Loucy (cell line): ENCODE measurements around the gene BOD1L1.

Source experiments
- H2AFZ ChIP-seq: fragments of 200-600 bp; sonication (generic); 2 replicates; pipeline ENCODE4 v1.6.0; 2016; ENCODE audit warnings: antibody characterized with exemption, mild to moderate bottlenecking, low read length, moderate library complexity
- H3F3A ChIP-seq: fragments of 200-600 bp; 2 replicates; pipeline ENCODE4 v1.6.0; 2016; ENCODE audit warnings: antibody characterized with exemption, low read depth, mild to moderate bottlenecking
- H3K27me3 ChIP-seq: fragments of 200-600 bp; sonication (generic); 2 replicates; pipeline ENCODE4 v1.6.1; 2014; ENCODE audit warnings: low read length, mild to moderate bottlenecking; ENCODE audit not compliant: insufficient read depth, poor library complexity, severe bottlenecking
- H3K36me3 ChIP-seq: fragments of 200-600 bp; sonication (generic); 2 replicates; pipeline ENCODE4 v1.6.1; 2016; ENCODE audit warnings: low read length; ENCODE audit not compliant: insufficient read depth
- H3K4me1 ChIP-seq: fragments of 200-600 bp; sonication (generic); 2 replicates; pipeline ENCODE4 v1.5.1; 2014; ENCODE audit warnings: low read length, mild to moderate bottlenecking; ENCODE audit not compliant: insufficient read depth, poor library complexity, severe bottlenecking
- H3K4me2 ChIP-seq: fragments of 200-600 bp; sonication (generic); 2 replicates; pipeline ENCODE4 v1.6.0; 2014; ENCODE audit warnings: antibody characterized with exemption, low read length, low read depth, mild to moderate bottlenecking; ENCODE audit not compliant: poor library complexity, severe bottlenecking
- H3K4me3 ChIP-seq: fragments of 200-600 bp; sonication (generic); 2 replicates; pipeline ENCODE4 v1.5.1; 2014; ENCODE audit warnings: low read length, mild to moderate bottlenecking, mixed read lengths; ENCODE audit not compliant: poor library complexity, severe bottlenecking
- H3K79me2 ChIP-seq: fragments of 200-600 bp; sonication (generic); 2 replicates; pipeline ENCODE4 v1.6.1; 2014; ENCODE audit warnings: low read length; ENCODE audit not compliant: insufficient read depth
- H3K9ac ChIP-seq: fragments of 200-600 bp; sonication (generic); 2 replicates; pipeline ENCODE4 v1.6.0; 2014; ENCODE audit warnings: mild to moderate bottlenecking, low read depth, low read length, moderate library complexity; ENCODE audit not compliant: poor library complexity, severe bottlenecking
- H3K9me2 ChIP-seq: fragments of 200-600 bp; sonication (generic); replicated peaks from 2 replicates; pipeline ENCODE4 v1.6.1; 2016; ENCODE audit warnings: low read depth, low read length, mixed read lengths
- H3K9me3 ChIP-seq: fragments of 200-600 bp; sonication (generic); 2 replicates; pipeline ENCODE4 v1.6.1; 2014; ENCODE audit warnings: mild to moderate bottlenecking, antibody characterized with exemption, low read length, low read depth; ENCODE audit not compliant: insufficient read depth
- H4K20me1 ChIP-seq: fragments of 200-600 bp; sonication (generic); 2 replicates; pipeline ENCODE4 v1.6.0; 2014; ENCODE audit warnings: antibody characterized with exemption, low read length, mild to moderate bottlenecking; ENCODE audit not compliant: insufficient read depth, poor library complexity, severe bottlenecking
- EZH2phosphoT487 ChIP-seq: fragments of 200-600 bp; IDR thresholded peaks from 2 replicates; pipeline ENCODE4 v1.6.1; 2018; ENCODE audit warnings: antibody characterized with exemption, mild to moderate bottlenecking, moderate library complexity, borderline replicate concordance
- TF ChIP-seq, protein P1 (sequence below): fragments of 200-600 bp; sonication (generic); conservative IDR thresholded peaks from 2 replicates; pipeline ENCODE4 v1.5.1; 2014; ENCODE audit warnings: mild to moderate bottlenecking, antibody characterized with exemption, low read length

BOD1L1 gene

DNA sequence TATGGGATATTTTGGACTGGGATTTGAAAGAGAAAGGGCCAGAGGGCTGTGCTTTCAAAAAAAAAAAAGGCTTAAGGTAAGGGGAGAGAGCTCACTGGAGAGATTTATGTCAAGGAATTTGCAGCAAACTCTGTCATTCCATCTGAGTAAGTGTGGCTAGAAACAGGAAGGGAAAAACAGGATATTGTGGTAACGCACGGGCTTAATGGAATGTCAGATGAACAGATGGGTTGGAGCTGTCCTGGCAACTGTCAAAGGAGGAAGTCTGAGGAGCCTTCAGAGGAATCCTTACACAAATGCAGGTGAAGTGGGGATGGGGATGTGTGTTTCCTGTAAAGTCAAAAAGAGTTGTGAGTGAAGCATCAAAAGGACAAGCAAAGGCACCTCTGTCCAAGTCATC, 68.1 kb downstream of the BOD1L1 start:
- Histone ChIP-seq H3K9me3 (no peaks in the 10 kb centered on the region), H3K4me2 (no peak overlapping the region), H2AFZ (no peak overlapping the region), H3K4me1 (no peaks in the 10 kb centered on the region), H3K27me3 (no peaks in the 10 kb centered on the region), H3F3A (no peaks in the 10 kb centered on the region), H3K4me3 (no peak overlapping the region), H3K36me3 (no peaks in the 10 kb centered on the region), H3K9ac (no peak overlapping the region), H3K9me2 (no peaks in the 10 kb centered on the region), H3K79me2 (no peaks in the 10 kb centered on the region), H4K20me1 (no peaks in the 10 kb centered on the region)
- TF ChIP-seq, protein P1, sequence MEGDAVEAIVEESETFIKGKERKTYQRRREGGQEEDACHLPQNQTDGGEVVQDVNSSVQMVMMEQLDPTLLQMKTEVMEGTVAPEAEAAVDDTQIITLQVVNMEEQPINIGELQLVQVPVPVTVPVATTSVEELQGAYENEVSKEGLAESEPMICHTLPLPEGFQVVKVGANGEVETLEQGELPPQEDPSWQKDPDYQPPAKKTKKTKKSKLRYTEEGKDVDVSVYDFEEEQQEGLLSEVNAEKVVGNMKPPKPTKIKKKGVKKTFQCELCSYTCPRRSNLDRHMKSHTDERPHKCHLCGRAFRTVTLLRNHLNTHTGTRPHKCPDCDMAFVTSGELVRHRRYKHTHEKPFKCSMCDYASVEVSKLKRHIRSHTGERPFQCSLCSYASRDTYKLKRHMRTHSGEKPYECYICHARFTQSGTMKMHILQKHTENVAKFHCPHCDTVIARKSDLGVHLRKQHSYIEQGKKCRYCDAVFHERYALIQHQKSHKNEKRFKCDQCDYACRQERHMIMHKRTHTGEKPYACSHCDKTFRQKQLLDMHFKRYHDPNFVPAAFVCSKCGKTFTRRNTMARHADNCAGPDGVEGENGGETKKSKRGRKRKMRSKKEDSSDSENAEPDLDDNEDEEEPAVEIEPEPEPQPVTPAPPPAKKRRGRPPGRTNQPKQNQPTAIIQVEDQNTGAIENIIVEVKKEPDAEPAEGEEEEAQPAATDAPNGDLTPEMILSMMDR = no peak
- no peak for TF ChIP-seq EZH2phosphoT487

DNA sequence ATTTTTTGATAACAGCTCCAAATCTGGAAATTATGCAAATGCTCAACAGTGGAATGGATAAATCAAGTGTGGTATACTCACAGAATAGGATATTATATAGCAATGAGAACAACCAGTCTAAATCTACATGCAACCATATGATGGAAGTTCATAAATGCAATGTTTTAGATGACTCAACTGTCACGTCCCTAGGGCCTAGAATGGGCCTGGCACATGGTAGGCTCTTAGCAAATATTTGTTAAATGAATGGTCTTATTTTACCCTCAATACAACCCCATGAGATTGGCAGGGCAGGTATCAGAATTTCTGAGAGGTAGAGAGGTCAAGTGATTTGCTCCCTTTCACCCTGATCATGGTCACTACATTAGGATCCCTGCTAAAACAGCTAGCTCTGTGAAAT, 68.6 kb downstream of the BOD1L1 start:
- H3K9ac ChIP-seq = no peak overlapping the region
- H3K79me2 ChIP-seq = no peaks in the 10 kb centered on the region
- no peaks in the 10 kb centered on the region for H3K36me3 ChIP-seq
- H3K9me2 ChIP-seq = no peaks in the 10 kb centered on the region
- no peaks in the 10 kb centered on the region for H4K20me1 ChIP-seq
- TF ChIP-seq, protein P1 = no peak
- no peak for TF ChIP-seq EZH2phosphoT487
- no peaks in the 10 kb centered on the region for H3F3A ChIP-seq
- H3K4me3 ChIP-seq = no peak overlapping the region
- no peak overlapping the region for H2AFZ ChIP-seq
- no peaks in the 10 kb centered on the region for H3K9me3 ChIP-seq
- H3K4me1 ChIP-seq = no peaks in the 10 kb centered on the region
- H3K27me3 ChIP-seq = no peaks in the 10 kb centered on the region
- no peak overlapping the region for H3K4me2 ChIP-seq

DNA sequence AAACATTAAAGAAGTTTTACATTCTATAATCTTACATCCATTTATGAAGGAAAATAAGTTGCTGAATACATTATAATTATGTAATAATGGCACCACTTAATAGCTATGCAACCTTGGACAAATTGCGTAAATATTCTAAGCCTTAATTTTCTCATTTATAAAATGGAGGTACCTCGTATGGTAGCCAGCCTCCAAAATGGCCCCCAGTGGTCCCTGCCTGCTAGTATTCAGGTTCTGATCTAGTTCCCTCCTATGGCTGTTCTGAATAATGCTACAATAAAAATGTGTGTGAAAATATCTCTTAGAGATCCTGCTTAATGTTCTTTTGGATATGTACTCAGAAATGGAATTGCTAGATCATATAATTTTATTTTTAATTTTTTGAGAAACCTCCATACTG, 72.2 kb downstream of the BOD1L1 start:
- Histone ChIP-seq H4K20me1 (no peaks in the 10 kb centered on the region), H2AFZ (no peak overlapping the region), H3F3A (no peaks in the 10 kb centered on the region), H3K27me3 (no peaks in the 10 kb centered on the region), H3K9ac (no peak overlapping the region), H3K9me2 (no peaks in the 10 kb centered on the region), H3K4me2 (no peak overlapping the region), H3K36me3 (no peaks in the 10 kb centered on the region), H3K4me3 (no peak overlapping the region), H3K4me1 (no peaks in the 10 kb centered on the region), H3K9me3 (no peaks in the 10 kb centered on the region), H3K79me2 (no peaks in the 10 kb centered on the region)
- TF ChIP-seq, protein P1 = no peak
- no peak for TF ChIP-seq EZH2phosphoT487
